ENCODE results near the gene ACKR4. TPM values are rescaled to one million over a fixed set of nuclear protein-coding genes. Genes with fewer than 3 reads are reported as not detected.

The ACKR4 gene
- total RNA-seq, 1 donor from 2014 or later = 0.11 TPM

DNA sequence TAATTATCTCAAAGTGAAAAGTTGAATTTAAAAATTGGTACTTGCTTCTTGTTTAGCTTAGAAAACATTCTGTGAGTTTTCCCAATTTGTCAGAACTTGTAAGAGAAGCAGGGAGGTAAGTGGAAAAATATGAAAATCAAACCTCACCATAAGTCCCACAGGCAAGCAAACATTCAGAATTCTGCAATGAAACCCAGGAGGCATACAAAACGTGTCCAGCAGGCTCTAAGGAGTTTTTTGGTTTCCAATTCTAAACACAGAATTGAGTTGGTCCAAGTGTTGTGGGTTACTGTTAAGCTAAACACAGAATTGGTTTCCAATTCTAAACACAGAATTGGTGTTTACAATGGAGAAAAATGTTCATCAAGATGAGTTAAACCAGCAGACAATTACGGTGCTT lies 27.1 kb upstream of the ACKR4 start:
- DNase-seq (no peak), ATAC-seq (ENCODE audit: low read depth) (no peak)
- H3K27ac Mint-ChIP-seq = no peak overlapping the region
- no peaks in the 10 kb centered on the region for H3K4me1 Mint-ChIP-seq
- H3K27me3 Mint-ChIP-seq = no peaks in the 10 kb centered on the region
- H3K9me3 Mint-ChIP-seq = no peaks in the 10 kb centered on the region
- peaks cover 42% of the 10 kb centered on the region for H3K36me3 Mint-ChIP-seq (ENCODE audit: low read depth)
- POLR2A ChIA-PET = no interaction called here
- no peak overlapping the region for H3K4me3 Mint-ChIP-seq
- intact Hi-C loops (cut with micrococcal nuclease) = no loop called here
- TF ChIP-seq, protein P1, sequence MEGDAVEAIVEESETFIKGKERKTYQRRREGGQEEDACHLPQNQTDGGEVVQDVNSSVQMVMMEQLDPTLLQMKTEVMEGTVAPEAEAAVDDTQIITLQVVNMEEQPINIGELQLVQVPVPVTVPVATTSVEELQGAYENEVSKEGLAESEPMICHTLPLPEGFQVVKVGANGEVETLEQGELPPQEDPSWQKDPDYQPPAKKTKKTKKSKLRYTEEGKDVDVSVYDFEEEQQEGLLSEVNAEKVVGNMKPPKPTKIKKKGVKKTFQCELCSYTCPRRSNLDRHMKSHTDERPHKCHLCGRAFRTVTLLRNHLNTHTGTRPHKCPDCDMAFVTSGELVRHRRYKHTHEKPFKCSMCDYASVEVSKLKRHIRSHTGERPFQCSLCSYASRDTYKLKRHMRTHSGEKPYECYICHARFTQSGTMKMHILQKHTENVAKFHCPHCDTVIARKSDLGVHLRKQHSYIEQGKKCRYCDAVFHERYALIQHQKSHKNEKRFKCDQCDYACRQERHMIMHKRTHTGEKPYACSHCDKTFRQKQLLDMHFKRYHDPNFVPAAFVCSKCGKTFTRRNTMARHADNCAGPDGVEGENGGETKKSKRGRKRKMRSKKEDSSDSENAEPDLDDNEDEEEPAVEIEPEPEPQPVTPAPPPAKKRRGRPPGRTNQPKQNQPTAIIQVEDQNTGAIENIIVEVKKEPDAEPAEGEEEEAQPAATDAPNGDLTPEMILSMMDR (IDR thresholded peaks at IDR 0.05) = no peak
- CTCF ChIA-PET = no interaction called here

DNA sequence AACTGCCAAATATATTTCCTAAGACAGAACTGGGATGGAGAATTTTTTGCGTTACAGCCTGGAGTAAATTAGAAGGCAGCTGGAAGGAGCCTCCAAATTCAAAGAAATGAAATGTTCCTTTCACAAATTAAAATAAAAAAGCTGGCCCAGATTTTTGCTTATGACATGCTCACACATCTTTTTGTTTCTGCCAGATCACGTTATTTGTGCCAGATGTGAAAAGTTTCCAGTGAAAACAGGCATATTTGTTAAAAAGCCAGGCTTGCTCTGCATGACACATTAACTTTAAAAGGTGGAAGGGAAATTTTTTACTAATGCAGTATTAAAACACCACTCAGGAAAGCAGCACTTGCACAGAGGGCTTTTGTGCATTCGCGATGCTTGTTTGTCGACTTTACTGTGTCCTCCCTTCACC lies 23.3 kb upstream of the ACKR4 start:
- CTCF ChIA-PET = no interaction called here
- TF ChIP-seq, protein P1 (IDR thresholded peaks at IDR 0.05) = no peak
- peaks cover 73% of the 10 kb centered on the region for H3K36me3 Mint-ChIP-seq (ENCODE audit: low read depth)
- H3K27me3 Mint-ChIP-seq = no peaks in the 10 kb centered on the region
- H3K9me3 Mint-ChIP-seq = no peaks in the 10 kb centered on the region
- H3K4me1 Mint-ChIP-seq = no peaks in the 10 kb centered on the region
- no peak for ATAC-seq (ENCODE audit: low read depth)
- DNase-seq = no peak
- H3K4me3 Mint-ChIP-seq = no peak overlapping the region
- POLR2A ChIA-PET = no interaction called here
- intact Hi-C loops (cut with micrococcal nuclease) = no loop called here
- H3K27ac Mint-ChIP-seq = no peak overlapping the region

DNA sequence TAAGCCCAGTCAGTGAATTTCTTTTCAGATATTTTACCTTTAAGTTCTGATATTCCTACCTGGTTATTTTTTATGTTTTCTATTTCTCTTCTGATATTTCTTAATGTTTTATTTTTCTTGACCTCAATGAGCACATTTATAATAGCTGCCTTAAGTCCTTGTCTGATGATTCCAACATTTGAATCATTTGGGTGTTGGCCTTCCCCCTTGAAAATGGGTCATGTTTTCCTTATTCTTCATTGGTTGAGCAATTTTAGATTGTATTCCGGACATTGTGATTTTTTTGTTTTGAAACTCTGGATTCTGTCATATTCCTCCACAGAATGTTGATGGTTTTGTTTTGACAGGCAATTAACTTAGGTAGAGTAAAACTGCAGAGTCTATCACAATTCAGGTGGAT lies 9.7 kb upstream of the ACKR4 start:
- Mint-ChIP-seq H3K9me3 (peaks cover 4% of the 10 kb centered on the region), H3K27ac (no peak overlapping the region), H3K4me3 (no peak overlapping the region), H3K4me1 (no peaks in the 10 kb centered on the region), H3K27me3 (no peaks in the 10 kb centered on the region), H3K36me3 (ENCODE audit: low read depth) (peaks cover 26% of the 10 kb centered on the region)
- intact Hi-C loops (cut with micrococcal nuclease) = no loop called here
- TF ChIP-seq, protein P1 (IDR thresholded peaks at IDR 0.05) = no peak
- DNase-seq (no peak), ATAC-seq (ENCODE audit: low read depth) (no peak)
- POLR2A ChIA-PET = no interaction called here
- CTCF ChIA-PET = no interaction called here

DNA sequence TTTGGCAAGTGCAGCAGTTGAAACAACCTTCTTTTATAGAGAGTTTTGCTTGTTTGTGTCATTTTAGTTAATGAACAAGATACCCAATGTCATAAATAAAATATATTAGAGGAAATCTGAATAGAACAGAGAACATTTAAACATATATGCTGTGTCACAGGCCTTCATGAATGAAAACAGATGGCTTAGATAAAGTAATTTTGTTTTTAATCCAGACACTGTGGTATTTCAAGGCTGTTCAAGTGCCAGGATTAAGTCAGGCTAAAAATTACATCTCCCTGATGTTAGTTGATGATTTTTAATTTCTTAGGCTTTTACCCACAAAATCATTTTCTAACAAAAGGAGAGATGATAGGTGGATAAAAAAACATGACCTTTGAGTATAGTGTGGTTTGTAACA lies 4.9 kb upstream of the ACKR4 start:
- no peak overlapping the region for H3K4me3 Mint-ChIP-seq
- H3K27me3 Mint-ChIP-seq = no peaks in the 10 kb centered on the region
- H3K9me3 Mint-ChIP-seq = peaks cover 3% of the 10 kb centered on the region
- peaks cover 43% of the 10 kb centered on the region for H3K36me3 Mint-ChIP-seq (ENCODE audit: low read depth)
- ChIA-PET POLR2A (no interaction called here), CTCF (no interaction called here)
- TF ChIP-seq, protein P1 (IDR thresholded peaks at IDR 0.05) = no peak
- no peak overlapping the region for H3K27ac Mint-ChIP-seq
- DNase-seq = no peak
- ATAC-seq (ENCODE audit: low read depth) = no peak
- intact Hi-C loops (cut with micrococcal nuclease) = no loop called here
- peaks cover 1% of the 10 kb centered on the region for H3K4me1 Mint-ChIP-seq

DNA sequence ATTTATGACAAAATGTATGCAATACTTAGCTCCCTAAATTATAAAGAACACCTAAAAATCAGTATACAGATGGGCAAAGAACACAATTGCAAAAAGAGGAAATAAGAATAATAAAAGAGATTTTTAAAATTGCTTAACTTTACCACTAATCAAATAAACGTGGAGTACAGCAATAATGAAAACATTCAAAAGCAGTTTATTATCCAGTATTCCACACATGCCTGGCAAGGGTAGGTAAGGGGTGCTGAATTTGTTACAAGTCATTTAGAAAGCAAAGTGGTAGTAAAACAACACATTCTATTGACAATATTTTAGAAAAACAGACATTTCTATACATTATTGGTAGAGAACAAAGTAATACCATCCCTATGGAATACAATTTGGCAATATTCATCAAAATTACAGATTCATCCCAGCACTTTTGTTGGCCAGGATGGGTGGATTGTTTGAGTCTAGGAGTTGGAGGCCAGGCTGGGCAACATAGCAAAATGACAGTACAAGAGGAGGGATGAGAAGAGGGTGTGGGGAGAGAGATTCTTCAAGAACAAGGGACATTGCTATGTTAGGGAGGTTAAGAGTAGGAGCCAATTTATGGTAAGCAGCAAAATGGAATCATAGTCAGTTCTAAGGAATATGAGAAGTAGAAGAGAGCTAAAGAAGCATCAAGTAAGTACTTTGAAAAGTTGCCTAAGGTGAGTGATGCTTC lies 3.7 kb upstream of the ACKR4 start:
- Mint-ChIP-seq H3K4me3 (no peak overlapping the region), H3K4me1 (peaks cover 1% of the 10 kb centered on the region), H3K27ac (no peak overlapping the region), H3K9me3 (peaks cover 3% of the 10 kb centered on the region), H3K36me3 (ENCODE audit: low read depth) (peaks cover 43% of the 10 kb centered on the region), H3K27me3 (no peaks in the 10 kb centered on the region)
- ATAC-seq (ENCODE audit: low read depth) (no peak), DNase-seq (no peak)
- intact Hi-C loops (cut with micrococcal nuclease) = no loop called here
- ChIA-PET POLR2A (no interaction called here), CTCF (no interaction called here)
- TF ChIP-seq, protein P1 (IDR thresholded peaks at IDR 0.05) = no peak
